Stimulated activated CD4-positive, alpha-beta T cell treated with anti-CD3 and anti-CD28 coated beads, Interleukin-12 subunit alpha, Interleukin-12 subunit beta, amount 100 ng/mL, for 24 hours (primary cell): ENCODE measurements around the gene PDLIM7.

Source experiments
- DNase-seq, 2 experiments: peaks; one replicate each; pipeline ENCODE4 v3.0.0-alpha.2; 2020; ENCODE audit warnings: low read depth in 2 of 2

Gene PDLIM7

DNA sequence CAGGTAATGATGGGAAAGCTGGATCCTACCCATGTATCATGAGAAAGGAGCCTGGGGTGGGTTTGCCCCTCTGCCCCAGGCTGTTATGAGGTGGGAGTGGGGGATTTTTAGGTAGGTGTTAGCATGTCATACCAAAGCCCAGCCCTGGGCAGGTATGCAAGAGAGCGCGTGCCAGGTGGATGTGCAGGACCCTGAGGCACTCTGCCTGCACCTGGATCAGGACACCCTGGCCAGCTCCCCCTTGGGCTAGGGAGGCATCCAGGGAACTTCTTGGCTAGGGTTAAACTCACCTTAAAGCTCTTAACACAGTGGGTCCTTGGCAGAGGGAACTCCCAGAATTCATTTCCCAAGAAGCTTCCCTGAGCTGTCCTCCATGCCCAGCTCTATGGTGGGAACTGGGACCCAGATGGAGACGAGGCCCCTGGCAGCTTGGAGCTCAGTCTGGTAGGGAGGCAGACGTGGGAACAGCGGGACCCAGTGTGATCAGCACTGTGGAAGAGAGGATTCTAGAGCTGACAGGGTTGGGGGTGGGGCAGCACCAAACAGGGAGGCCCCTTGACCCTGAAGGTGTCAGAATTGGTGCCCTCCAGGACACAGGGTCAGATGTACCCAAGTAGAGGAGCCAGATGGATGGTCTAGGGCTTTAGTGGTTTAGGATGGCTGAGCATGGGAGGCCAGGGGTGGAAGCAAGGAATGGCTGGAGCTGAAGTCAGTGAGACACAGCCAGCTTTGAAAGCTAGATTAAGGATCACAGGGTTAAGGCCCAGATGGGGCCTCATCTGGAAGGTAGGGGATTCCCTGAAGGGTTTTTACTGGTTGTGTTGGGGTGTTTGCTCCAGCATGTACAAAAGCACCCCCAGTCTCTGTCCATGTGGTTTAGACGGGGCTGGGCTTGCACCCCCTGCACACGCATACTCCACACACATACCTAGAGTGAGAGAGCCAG lies 53.0 kb downstream of the PDLIM7 start:
- DNase-seq, result no peak

DNA sequence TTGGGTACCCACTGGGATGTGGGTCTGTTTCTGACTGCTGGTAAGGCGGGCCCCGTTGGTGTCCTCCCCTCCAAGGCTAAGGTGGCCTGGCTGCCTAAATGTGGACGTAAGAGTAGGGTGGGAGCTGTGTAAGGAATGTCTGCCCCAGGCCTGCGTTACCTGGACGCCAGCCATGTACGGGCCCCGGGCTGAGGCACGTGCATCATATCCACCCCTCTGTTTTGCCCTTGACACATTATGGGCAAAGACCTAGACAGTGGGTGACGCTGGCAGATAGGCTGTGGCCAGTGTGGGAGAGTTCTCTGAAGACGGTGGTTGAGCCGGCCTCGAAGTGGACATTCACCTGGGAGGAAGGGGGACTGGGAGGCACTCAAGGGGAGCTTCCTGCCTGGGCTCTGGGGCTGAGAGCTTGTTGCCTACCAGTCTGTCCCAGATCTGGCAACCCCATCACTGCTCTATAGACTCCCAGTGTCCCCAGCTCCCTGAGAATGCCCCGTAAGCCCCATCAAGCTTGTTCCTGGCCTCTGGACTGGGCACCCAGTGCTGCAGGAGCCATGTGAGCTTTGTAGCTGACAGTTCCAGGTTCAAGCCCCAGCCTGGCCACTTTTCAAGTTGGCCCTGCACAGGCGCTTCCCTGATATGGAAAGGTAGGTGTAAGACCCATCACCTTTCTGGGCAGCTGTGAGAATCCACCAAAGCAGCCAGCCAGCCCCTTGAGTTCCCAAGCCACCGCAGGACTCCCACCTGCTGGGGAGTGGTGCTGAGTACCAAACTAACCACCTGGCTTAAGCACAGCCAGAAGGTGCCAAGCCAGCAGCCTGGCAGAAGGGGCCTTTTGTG lies 54.0 kb downstream of the PDLIM7 start:
- no peak for DNase-seq

DNA sequence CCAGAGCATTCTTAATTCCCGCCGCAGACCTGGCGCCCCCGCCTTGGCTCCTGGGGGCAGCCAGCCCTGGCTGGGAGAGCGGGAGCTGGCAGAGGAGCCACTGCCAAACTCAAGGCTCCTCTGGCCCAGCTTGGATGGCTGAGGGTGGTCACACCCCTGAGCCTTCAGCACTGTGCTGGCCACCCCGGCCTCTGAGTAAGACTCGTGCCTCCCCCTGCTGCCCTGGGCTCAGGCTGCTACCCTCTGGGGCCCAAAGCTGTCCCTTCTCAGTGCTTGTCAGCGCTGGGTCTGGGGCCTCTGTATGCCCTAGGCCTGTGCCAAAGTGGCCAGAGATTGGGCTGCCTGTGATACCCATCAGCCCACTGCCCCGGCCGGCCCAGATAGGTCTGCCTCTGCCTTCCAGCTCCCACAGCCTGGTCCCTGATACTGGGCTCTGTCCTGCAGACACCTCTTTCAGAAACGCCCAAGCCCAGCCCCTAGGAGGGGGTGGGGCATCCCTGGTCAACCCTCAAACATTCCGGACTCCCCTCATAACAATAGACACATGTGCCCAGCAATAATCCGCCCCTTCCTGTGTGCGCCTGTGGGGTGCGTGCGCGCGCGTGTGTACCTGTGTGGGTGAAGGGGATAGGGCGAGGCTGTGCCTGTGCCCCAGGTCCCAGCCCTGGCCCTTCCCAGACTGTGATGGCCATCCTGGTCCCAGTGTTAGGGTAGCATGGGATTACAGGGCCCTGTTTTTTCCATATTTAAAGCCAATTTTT lies 55.2 kb downstream of the PDLIM7 start:
- no peak for DNase-seq

DNA sequence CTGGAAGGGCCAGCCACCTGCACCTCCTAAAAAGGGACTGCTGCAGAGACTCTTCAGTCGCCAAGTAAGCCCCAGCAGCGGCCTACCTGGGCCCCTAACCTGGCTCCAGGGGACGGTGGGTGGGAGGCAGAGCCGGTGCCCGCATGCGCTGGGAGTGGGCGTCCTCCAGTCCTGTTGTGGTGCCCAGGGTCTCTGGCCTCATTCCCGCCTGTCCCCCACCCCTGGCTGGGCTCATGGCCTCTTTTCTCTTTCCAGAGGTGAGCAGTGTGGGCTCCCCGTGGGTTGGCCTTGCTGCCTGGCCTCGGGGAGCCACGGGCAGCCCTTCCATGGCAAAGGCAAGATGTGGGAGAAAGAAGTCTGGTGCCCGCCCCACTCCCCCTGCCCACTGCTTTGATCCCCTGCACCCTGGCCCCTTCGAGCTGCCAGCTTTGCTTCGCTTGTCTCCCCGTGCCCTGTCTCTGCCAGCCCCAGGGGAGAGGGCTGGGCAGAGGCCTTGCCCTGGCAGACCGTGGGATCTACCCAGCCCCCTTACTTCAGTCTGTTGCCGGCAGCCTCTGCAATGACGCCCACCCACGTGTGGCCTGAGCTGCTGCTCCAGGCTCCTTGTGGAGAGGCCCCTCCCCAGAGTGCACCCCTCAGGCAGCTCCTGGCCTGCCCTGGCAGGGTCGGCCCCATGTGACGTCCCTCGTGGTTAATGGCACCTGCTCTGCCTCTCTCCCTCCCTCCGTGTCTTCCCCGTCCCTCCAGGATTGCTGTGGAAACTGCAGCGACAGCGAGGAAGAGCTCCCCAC lies 56.2 kb downstream of the PDLIM7 start:
- DNase-seq, result no peak

DNA sequence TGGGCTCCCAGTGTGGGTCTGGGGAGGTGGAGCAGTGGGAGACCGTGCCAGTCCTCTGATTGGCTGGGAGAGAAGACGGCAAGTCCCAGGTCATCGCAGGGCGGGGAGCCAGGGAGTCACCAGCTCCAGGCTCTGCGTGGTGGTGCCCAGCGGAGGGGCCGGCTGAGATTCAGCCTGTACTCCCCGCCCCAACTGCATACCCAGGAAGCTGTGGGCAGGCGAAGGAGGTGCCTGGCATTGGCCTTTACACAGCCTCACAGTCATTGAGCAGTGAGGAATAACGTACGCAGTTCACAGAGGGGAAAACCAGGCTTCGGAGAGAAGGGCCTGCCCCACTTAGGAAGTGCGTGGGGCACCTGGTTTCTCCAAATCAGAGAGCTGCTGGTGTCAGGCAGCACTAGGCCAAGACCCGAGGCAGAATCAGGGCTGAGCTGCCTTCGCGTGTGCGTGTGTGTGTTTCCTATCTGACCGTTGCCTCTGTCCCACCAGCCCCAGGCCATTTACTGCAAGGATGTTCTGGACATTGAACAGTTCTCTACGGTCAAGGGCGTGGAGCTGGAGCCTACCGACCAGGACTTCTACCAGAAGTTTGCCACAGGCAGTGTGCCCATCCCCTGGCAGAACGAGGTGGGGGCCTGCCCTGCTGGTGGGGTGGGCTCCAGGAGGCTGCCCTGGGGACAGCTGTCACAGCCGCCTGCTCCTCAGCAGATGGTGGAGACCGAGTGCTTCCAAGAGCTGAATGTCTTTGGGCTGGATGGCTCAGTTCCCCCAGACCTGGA lies 57.0 kb downstream of the PDLIM7 start:
- DNase-seq, result no peak

DNA sequence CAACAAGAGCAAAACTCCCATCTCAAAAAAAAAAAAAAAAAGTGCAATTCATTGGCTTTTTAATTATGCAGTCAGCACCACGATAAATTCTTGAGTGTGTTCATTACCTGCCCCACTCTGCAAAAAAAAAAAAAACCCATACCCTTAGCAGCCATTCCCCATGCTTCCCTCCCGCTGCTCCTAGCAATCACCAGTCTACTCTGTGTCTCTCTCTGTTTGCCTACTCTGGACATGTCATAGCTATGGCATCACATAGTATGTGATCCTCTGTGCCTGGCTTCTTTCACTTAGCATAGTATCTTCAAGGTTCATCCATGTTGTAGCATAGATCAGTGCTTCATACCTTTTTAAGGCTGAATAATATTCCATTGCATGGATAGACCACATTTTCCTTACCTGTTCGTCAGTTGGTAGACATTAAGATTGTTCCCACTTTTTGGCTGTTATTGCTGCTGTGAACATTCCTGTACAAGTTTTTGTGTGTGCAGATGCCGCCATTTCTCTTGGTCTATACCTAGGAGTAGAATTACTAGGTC lies 57.8 kb downstream of the PDLIM7 start:
- no peak for DNase-seq

DNA sequence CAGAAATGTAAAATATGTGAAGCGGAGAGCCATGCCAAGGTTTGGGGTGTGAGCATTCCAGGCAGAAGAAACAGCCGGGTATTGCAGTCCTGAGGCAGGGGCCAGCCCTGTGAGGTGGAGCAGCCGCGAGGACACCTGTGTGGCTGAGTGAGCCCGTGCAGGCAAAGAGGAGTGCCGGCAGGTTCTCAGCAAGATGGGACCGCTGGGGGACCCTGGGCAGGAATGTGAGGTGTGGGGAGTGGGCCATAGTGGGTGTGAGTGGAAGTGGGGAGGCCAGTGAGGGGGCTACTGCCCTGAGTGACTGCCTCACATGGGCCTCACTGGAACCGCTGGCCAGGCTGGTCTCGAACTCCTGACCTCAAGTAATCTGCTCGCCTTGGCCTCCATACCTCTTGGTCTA lies 58.9 kb downstream of the PDLIM7 start:
- no peak for DNase-seq

DNA sequence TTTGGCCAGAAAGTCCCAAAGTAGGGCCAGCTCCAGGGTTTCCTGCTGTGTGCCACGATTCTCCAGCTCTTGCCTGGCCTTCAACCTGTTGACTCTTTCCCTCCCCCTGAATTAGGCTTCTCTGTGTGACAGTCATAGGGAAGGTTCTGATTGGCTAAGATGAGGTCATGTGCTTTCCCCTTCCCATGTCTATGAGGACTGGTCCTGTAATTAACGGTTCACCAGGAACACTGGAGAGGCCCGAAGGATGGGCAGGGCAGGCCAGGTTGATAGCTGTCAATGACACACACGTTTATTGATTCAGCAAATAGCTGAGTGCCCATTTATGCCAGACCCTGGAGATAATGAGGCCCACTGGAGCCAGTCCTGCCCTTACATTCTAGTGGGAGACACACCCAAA lies 59.8 kb downstream of the PDLIM7 start:
- no peak for DNase-seq

DNA sequence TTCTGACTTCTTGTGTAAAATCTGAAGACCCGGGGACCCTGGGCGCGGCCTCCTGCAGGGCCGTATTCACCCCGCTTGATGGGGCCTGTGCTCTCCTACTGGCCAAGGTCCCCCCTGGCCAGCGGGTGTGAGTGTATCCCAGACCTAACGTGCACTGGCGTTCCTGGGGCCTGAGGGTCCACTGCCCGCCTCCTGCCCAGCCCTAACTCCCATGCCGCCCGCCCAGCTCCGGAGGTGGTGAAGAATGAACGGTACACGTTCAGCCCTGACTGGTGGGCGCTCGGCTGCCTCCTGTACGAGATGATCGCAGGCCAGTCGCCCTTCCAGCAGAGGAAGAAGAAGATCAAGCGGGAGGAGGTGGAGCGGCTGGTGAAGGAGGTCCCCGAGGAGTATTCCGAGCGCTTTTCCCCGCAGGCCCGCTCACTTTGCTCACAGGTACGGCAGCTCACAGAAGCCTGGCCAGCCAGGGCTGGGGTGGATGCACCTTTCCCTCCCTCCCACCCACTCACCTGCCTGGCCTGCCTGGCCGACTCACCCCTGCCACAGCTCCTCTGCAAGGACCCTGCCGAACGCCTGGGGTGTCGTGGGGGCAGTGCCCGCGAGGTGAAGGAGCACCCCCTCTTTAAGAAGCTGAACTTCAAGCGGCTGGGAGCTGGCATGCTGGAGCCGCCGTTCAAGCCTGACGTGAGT lies 61.4 kb downstream of the PDLIM7 start:
- no peak for DNase-seq

DNA sequence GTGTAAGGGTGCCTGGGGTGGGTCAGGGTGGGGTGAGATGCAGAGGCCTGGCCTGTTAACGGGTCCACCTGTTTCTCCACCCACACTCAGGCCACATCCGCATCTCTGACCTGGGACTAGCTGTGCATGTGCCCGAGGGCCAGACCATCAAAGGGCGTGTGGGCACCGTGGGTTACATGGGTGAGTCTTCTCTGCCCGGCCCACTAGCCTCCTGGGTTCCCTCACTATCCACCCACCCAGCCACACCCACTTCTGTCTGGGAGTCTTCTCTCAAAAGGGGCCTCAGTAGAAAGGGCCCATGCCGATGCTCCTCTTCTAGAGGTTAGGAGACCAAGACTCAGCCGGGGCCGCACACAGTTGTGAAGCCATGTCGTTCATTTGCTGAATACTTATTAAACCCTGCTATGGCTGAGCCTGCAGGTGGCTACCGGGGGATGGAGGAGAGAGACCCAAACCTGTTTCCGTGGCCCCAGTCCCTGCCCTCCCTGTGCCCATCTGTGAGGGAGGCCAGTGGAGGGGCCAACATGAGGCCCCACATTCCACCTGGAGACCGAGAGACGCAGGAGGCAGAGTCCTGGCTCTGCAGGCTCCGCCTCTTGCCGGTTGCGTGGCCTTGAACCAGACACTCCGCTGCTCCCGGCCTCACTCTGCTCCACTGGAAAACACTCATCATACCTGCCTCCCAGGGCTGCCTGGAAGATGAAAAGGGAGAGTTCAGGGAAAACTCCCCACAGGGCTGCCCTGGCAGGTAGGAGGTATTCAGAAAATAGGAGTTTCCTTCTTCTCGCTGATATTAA lies 62.3 kb downstream of the PDLIM7 start:
- DNase-seq, result no peak

DNA sequence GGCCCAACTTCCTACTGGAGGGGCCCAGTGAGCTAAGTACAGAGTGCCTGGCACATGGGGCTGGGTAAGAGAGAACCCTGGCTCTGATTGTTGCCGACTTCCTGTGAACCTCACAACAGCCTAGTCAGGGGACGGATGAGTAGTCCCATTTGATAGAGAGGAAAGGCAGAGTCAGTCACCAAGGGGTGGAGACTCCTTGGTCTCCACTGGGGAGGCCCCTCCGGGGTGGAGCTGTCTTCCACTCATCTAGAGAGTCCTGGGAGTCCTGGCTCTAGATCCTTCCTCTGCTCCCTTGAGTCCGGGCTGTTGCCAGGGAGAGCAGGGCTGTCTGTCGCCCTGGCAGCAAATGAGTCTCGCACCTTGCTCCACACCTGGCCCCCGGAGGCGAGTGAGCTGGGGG lies 63.0 kb downstream of the PDLIM7 start:
- peak in 1 of 2 experiments; percentile 61 for DNase-seq

DNA sequence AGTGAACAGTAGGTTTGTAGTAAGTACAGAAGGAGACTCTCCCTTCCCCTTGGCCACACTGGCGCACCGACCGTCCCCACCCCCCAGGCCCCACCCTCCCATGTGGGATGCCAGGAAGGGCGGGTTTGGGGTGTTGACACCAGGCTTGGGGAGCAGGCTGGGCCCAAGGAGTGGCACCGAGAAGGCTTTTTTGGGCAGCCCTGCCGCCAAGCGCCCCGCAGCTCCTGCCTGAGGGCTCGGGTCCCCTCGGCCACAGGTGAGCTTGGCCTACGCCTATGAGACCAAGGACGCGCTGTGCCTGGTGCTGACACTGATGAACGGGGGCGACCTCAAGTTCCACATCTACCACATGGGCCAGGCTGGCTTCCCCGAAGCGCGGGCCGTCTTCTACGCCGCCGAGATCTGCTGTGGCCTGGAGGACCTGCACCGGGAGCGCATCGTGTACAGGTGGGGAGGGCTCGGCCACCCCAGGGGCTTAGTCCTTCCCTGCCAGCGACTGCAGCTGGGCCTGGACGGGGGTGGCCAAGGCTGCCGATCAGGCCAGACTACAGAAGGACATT lies 63.7 kb downstream of the PDLIM7 start:
- DNase-seq, result no peak
